NCI-H1930 (cell line): ENCODE data around the gene MS4A12.
"Not testable (repeated sequence)": the region's sequence is repeated elsewhere in the genome, so short reads cannot be mapped to it uniquely, and the experiment has no call there.

Experiments
- DNase-seq, 2 experiments: peaks; one replicate each; lab custom pipeline; 2025; lab: John Stamatoyannopoulos, UW

Gene MS4A12, protein sequence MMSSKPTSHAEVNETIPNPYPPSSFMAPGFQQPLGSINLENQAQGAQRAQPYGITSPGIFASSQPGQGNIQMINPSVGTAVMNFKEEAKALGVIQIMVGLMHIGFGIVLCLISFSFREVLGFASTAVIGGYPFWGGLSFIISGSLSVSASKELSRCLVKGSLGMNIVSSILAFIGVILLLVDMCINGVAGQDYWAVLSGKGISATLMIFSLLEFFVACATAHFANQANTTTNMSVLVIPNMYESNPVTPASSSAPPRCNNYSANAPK

DNA sequence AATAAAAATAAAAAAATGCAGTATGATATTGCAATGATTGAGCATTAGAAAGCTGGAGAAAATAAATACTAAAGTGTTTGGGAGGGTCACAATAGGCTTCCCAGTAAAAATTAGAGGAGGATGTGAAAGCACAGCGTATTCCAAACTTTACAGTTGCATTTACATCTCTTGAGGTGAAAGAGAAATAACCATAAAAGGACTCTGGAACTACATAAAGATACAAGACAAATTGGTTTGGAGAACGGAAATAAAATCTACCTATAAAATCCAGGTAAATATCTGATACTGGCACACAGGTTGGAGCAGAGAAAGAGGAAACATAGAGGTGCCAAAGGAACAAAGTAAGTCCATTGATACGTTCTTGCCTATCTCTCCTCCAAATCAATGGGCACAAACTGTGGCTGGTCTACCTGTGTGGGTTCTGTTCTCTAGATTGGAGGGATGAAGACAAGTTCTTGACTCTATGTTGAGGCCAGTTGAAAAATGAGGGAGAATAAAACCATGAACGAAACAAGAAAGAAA, at the start of gene MS4A12:
Gene MS4A12, plus strand, starts transcription at position 291 of the 522 bp plus-strand sequence. CDS start 4,541 bp downstream, outside the sequence.
- no peak for DNase-seq

DNA sequence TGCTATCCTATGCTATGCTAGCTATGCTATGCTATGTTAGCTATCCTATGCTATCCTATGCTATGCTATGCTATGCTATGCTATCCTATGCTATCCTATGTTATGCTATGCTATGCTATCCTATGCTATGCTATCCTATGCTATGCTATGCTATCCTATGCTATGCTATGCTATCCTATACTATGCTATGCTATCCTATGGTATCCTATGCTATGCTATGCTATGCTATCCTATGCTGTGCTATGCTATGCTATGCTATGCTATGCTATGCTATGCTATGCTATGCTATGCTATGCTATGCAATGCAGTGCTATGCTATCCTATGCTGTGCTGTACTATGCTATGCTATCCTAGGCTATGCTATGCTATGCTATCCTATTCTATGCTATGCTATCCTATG, 45.5 kb upstream of the MS4A12 start:
- DNase-seq: no peak

DNA sequence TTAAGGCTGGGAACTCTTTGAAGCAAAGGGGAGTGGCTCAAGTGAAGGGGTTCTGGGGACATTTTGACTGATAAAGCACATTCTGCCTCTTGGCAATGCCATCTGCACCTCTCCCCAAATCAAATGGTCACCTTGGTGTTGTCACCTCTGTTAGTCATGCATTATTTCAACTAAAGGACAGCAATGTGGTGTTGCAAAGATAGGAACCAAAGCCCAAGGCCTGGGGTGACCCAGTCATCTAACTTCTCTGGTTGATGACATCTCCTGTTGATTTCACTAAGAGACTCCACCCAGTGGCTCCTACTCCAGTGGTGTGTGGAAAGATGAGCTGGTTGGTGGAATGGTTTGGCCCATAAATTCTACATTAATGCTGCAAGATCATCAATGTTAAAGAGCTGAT, 44.7 kb upstream of the MS4A12 start:
- no peak for DNase-seq

DNA sequence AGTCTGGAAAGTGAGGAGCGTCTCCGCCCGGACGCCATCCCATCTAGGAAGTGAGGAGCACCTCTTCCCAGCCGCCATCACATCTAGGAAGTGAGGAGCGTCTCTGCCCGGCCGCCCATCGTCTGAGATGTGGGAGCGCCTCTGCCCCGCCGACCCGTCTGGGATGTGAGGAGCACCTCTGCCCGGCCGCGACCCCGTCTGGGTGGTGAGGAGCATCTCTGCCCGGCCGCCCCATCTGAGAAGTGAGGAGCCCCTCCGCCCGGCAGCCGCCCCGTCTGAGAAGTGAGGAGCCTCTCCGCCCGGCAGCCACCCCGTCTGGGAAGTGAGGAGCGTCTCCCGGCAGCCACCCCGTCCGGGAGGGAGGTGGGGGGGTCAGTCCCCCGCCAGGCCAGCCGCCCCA, 41.4 kb upstream of the MS4A12 start:
- DNase-seq: not testable (repeated sequence)

- no peak for DNase-seq
Observed at GRCh38 chr11:60454212-60454611, 38.4 kb upstream of the MS4A12 start.

- no peak for DNase-seq
Observed at GRCh38 chr11:60455531-60456042, 37.0 kb upstream of the MS4A12 start, which contains the start of gene MS4A1. Gene MS4A1 (plus strand): TSS chr11:60455847. CDS start chr11:60462375, 6,528 bp downstream.

DNA sequence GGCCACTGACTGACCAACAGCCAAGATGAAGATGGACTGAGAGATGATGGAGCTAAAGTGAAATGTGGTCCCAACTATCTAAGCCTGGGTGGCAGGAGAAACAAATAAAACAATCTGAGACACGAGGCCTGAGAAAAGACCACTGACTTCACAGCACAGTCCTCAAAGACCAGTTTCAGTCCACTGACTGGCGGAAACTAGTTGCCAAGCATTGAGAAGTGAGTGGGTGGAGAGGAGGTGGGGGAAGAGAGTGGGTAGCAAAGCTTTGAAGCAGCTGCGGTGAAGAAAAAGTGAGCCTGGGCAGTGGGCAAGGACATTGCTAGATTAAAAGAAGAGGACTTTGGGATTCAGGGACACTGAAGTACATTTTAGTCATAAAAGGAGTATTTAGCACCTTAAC, 35.0 kb upstream of the MS4A12 start:
- DNase-seq: no peak

- no peak for DNase-seq
Observed at GRCh38 chr11:60459345-60459744, 33.2 kb upstream of the MS4A12 start.

DNA sequence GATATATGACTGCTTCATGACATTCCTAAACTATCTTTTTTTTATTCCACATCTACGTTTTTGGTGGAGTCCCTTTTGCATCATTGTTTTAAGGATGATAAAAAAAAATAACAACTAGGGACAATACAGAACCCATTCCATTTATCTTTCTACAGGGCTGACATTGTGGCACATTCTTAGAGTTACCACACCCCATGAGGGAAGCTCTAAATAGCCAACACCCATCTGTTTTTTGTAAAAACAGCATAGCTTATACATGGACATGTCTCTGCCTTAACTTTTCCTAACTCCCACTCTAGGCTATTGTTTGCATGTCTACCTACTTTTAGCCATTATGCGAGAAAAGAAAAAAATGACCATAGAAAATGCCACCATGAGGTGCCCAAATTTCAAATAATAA, 23.7 kb upstream of the MS4A12 start:
- no peak for DNase-seq

DNA sequence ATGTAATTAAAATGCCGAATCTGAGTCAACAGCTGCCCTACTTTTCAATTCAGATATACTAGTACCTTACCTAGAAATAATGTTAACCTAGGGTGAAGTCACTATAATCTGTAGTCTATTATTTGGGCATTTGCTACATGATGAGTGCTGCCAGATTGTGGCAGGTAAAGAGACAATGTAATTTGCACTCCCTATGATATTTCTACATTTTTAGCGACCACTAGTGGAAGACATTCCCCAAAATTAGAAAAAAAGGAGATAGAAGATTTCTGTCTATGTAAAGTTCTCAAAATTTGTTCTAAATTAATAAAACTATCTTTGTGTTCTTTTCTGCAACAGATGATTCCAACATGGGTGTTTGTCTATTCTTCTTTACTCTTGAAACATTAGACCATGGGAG, 22.9 kb upstream of the MS4A12 start:
- no peak for DNase-seq

DNA sequence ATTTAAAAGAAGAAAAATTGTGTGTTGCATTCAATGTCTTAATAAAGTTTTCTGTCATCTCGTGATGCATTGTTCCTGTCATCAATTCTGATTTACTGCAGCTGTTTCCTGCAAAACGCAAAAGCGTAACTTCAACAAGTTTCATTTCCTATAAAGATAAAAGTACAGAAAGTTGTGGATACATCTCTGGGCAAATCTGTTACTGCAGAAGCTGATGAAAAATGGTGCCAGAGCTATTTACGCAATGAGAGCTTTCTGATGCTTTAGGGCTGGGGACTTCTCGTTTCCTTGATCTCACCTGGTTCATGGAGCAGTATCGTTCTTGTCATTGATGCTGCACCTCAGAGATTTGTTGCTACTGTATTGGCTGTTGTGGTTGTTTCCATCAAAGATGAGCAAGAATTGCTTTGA, 15.5 kb upstream of the MS4A12 start:
- DNase-seq: no peak

DNA sequence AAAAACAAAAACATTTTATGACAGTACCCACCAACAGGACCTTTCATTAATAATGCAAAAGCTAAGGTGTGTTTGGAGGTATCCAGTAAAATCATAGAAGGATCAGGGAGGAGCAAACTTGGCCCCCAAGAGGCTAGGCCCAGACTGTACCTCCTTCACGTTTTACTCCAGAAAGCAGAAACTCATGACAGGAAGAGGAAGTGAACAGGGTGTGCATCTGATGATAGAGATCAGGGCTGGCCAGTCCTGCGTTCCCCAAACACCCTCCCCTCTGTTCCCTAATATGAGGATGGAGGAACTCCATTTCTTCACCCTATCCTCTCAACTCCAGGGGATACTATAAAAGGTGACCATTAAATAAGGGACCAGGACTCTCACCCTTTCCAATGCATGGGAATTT, 10.2 kb upstream of the MS4A12 start:
- DNase-seq: no peak

- no peak for DNase-seq
Observed at GRCh38 chr11:60485987-60486386, 6.6 kb upstream of the MS4A12 start.

DNA sequence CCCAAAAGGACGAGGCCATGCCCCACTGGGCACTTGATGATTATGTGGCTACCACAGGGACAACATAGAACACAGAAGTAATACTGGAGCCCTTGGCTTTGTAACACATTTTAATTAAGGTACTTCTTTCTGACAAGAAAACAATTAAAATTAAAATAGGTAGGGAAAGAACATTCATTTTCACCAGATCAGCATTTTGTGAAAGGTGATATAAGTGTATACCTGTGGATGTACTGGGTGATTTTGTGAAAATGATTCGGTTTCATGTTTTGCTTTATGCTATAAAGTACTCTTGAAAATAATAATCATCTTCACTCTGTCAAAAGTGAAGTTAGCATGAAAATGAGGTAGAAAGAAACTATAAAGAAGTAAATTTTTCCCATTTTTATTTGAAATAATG, 876 bp downstream of the MS4A12 start:
- no peak for DNase-seq

GRCh38 chr11:60498399-60498798, 5.8 kb downstream of the MS4A12 start:
- no peak for DNase-seq

DNA sequence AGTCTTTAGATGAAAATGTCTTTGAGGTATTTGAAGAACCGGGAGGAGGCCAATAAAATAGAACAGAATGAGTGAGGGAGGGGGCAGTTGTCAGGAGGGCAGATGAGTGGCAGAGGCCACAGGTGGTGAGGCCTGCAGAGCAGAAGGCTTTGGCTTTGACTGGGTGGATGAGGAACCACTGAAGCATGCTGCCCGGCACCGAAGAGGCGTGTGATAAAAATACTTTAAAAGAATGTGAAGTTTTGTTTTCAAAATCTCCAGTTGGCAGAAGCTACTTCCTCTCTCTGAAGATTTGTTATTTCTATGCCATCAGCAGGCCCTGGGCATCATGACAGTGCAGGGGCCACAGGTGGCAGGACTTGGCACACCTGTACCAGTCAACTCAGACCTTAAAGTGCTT, 6.3 kb downstream of the MS4A12 start:
- DNase-seq: no peak

GRCh38 chr11:60500276-60500910, 7.8 kb downstream of the MS4A12 start:
- no peak for DNase-seq

DNA sequence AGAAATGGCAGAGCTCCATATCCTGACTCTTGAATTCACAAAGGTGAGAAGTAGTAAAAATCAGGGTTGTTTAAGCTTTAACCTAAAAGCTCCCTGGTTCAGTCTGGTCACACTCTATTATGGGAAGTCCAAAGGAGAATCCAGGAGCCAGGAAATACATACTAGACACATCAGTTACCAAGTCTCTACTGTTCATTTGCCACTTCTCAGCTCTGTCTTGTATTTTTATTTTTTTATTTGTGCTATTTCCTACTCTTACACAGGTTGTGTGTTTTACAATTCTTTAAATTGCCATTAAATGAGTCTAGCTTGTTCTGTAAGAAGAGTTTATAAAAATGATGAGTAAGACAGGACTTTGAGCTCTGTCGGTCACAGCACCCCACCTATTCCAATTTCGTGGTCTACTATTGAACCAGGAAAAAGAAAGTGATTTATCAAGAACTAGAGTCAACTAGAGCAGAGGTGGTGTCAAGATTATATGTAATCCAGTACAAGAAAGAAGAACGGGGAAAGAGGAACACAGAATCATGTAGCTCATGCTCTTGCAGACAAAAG, 9.7 kb downstream of the MS4A12 start:
- DNase-seq: no peak

- no peak for DNase-seq
Observed at GRCh38 chr11:60504219-60504905, 11.8 kb downstream of the MS4A12 start.

DNA sequence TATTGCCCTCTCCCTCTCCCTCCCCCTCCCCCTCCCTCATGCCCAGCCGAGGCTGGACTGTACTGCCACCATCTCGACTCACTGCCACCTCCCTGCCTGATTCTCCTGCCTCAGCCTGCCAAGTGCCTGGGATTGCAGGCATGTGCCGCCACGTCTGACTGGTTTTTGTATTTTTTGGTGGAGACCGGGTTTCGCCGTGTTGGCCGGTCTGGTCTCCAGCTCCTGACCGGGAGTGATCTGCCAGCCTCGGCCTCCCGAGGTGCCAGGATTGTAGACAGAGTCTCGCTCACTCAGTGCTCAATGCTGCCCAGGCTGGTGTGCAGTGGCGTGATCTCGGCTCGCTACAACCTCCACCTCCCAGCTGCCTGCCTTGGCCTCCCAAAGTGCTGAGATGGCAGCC, 17.0 kb downstream of the MS4A12 start:
- not testable (repeated sequence) for DNase-seq

DNA sequence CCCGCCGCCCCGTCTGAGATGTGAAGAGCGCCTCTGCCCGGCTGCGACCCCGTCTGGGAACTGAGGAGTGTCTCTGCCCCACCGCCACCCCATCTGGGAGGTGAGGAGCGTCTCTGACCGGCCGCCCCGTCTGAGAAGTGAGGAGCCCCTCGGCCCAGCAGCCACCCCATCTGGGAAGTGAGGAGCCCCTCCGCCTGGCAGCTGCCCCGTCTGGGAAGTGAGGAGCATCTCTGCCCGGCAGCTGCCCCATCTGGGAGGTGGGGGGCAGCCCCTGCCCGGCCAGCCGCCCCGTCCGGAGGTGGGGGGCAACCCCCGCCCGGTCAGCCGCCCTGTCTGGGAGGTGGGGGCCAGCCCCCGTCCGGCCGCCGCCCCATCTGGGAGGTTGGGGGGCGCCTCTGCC, 17.6 kb downstream of the MS4A12 start:
- not testable (repeated sequence) for DNase-seq

DNA sequence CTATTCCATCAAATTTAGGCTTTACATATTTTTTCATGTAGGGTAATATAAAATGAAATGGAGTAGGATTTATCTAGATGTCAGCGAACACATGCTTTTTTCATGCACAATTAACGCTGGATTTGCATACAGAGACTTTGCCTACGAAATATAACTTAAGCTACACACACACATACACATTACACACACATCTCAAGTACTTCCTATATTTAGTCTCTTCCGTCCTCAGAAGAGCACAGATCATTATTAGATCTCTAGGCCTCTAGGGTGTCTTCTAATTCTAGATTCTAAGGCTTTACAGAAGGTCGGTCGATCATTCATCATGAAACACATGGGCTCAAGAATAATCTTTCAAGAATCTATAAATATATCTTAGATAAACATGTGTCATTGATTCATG, 18.8 kb downstream of the MS4A12 start:
- no peak for DNase-seq
